Uterus (tissue), 2 donors: ENCODE results near the gene DENND1A.

Experiments
- POLR2A ChIP-seq, 2 donors: fragments of 450-650 bp; IDR thresholded peaks; one replicate each; pipeline ENCODE4 v1.6.1; 2016; ENCODE audit warnings: antibody characterized with exemption in 2 of 2, mild to moderate bottlenecking in 1 of 2, moderate library complexity in 1 of 2
- TF ChIP-seq, protein P1 (sequence below), 4 experiments: fragments of 200-600 bp in 2 of 4; fragments of 450-650 bp in 2 of 4; sonication (generic) in 2 of 4; IDR thresholded peaks; one replicate each; pipeline ENCODE4 v1.5.1; 2016 to 2019; ENCODE audit warnings: antibody characterized with exemption in 4 of 4, mild to moderate bottlenecking in 2 of 4, moderate library complexity in 1 of 4

DNA sequence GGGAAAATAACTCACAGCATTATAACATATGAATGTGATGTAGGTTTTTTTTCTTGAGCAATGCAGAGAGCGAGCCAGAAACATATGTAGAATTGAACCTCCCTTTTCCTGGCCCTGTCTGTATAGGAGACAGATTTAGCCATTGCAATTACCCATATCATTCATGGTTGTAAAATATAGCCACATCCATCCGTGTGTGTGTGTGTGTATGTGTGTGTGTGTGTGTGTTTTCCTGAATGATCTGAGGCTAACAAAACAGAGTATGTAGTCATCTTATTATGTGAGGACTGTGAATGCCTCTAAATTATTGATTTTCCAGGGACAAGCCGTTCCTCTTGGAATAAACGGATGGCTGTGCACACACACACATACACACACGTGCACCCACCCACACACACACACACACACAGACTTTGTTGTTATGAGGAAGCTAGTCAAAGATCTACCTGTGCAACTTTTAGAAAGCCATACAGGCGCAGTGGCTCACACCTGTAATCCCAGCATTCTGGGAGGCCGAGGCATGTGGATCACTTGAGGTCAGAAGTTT, 11.7 kb upstream of the DENND1A start:
- TF ChIP-seq, protein P1, sequence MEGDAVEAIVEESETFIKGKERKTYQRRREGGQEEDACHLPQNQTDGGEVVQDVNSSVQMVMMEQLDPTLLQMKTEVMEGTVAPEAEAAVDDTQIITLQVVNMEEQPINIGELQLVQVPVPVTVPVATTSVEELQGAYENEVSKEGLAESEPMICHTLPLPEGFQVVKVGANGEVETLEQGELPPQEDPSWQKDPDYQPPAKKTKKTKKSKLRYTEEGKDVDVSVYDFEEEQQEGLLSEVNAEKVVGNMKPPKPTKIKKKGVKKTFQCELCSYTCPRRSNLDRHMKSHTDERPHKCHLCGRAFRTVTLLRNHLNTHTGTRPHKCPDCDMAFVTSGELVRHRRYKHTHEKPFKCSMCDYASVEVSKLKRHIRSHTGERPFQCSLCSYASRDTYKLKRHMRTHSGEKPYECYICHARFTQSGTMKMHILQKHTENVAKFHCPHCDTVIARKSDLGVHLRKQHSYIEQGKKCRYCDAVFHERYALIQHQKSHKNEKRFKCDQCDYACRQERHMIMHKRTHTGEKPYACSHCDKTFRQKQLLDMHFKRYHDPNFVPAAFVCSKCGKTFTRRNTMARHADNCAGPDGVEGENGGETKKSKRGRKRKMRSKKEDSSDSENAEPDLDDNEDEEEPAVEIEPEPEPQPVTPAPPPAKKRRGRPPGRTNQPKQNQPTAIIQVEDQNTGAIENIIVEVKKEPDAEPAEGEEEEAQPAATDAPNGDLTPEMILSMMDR (IDR thresholded peaks at IDR 0.05): no peak
- no peak for TF ChIP-seq POLR2A (IDR thresholded peaks at IDR 0.05)
